Measurements from ENCODE around the gene ELF1.

GRCh38 chr13:41052441-41052840 is 33.3 kb upstream of the ELF1 start:
- TF ChIP-seq CTCF (IDR thresholded peaks at IDR 0.05) (no peak), POLR2A (IDR thresholded peaks at IDR 0.05) (no peak)

Measured in esophagus squamous epithelium (tissue), 4 donors.